Neural crest cell (in vitro differentiated cells): ENCODE results near the gene SLIT2. TPM values are rescaled to one million over a fixed set of nuclear protein-coding genes. Genes with fewer than 3 reads are reported as not detected.

Source experiments
- DNase-seq: peaks from one replicate; pipeline ENCODE4 v3.0.0; 2021; ENCODE audit warnings: low read depth, mixed read lengths, low spot score
- H3K27ac Mint-ChIP-seq: one replicate; pipeline ENCODE4 v1.8.0; 2021; ENCODE audit warnings: mild to moderate bottlenecking, mixed read lengths; ENCODE audit not compliant: unreplicated experiment
- H3K27me3 Mint-ChIP-seq: 2 replicates; pipeline ENCODE4 v1.8.0; 2021; ENCODE audit warnings: low read depth, mild to moderate bottlenecking, mixed read lengths
- H3K36me3 Mint-ChIP-seq: 2 replicates; pipeline ENCODE4 v1.8.0; 2021; ENCODE audit warnings: low read depth, mild to moderate bottlenecking, mixed read lengths
- H3K4me1 Mint-ChIP-seq: 2 replicates; pipeline ENCODE4 v1.8.0; 2021; ENCODE audit warnings: mixed read lengths
- H3K4me3 Mint-ChIP-seq: one replicate; pipeline ENCODE4 v1.8.0; 2021; ENCODE audit warnings: mild to moderate bottlenecking, mixed read lengths
- H3K9me3 Mint-ChIP-seq: 2 replicates; pipeline ENCODE4 v1.8.0; 2021; ENCODE audit warnings: mixed read lengths
- long read RNA-seq: library from polyadenylated mRNA; unstranded; transcript quantifications from one replicate; pipeline ENCODE4 v2.0.0, GENCODE V29; 2020
- total RNA-seq: library from RNA; stranded (reverse); gene quantifications from 2 replicates; pipeline ENCODE4 v1.2.1, GENCODE V29; 2021
- TF ChIP-seq, protein P1 (sequence below): fragments of 200-600 bp; sonication (generic); conservative IDR thresholded peaks from 2 replicates; pipeline ENCODE4 v1.5.0; 2021; ENCODE audit warnings: antibody characterized with exemption, mild to moderate bottlenecking

The SLIT2 gene, protein sequence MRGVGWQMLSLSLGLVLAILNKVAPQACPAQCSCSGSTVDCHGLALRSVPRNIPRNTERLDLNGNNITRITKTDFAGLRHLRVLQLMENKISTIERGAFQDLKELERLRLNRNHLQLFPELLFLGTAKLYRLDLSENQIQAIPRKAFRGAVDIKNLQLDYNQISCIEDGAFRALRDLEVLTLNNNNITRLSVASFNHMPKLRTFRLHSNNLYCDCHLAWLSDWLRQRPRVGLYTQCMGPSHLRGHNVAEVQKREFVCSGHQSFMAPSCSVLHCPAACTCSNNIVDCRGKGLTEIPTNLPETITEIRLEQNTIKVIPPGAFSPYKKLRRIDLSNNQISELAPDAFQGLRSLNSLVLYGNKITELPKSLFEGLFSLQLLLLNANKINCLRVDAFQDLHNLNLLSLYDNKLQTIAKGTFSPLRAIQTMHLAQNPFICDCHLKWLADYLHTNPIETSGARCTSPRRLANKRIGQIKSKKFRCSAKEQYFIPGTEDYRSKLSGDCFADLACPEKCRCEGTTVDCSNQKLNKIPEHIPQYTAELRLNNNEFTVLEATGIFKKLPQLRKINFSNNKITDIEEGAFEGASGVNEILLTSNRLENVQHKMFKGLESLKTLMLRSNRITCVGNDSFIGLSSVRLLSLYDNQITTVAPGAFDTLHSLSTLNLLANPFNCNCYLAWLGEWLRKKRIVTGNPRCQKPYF (N-terminal part only)
- 21.8 and 22.1 TPM in 2 replicates for total RNA-seq
- long read RNA-seq, partial matches to known transcripts, result 3 of 4 reads
- long read RNA-seq, other reads (novel, unspliced or antisense), result 1 of 4 reads

DNA sequence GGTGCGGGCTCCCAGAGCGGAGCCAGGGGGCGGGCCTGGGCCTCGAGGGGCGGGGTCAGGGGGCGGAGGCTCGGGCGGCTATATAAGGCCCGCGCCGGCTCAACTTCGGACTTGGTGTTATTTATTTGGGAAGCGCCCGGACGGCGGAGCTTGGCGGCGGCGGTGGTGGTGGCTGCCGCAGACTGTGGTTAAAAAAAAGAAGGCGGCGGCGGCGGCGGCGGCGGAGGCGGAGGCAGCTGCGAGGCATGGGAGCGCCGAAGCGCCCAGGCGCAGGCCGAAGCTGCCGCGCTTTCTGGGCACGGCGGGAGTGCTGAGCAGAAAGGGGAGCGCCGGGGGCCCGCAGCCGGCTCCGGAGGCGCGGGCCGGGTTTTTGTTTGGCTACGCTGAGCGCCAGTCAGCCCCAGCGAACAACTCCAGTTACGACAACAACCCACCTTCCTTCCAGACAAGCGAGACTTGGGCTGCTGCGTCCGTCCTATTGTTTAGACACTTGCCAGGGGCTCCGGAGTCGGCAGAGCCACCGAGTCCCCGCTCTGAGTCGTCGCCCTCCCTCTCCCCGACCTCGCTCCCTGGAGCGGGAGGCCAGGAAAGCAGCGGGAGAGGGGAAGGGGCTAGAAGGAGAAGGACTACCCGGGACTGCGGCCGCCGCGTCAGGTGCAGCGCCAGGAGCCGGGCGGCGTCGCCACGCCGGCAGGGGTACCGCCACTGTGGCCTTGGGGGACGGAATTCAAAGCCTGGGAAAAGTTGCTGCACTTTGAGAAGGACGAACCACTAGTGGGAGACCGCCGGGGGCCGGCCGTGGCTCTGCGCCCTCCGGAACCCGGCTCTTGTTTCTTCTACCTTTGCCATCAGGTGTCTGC lies at the start of gene SLIT2:
TSS of gene SLIT2 (plus strand) at position 110 of the 860 bp plus-strand sequence. CDS start 1,911 bp downstream, outside the sequence.
- Mint-ChIP-seq H3K4me3 (peak within 1 kb of the TSS; percentile 93), H3K36me3 (no peaks in the 10 kb centered on the region), H3K27me3 (peaks cover 58% of the 10 kb centered on the region), H3K27ac (no peak within 1 kb of the TSS), H3K4me1 (peaks cover 49% of the 10 kb centered on the region), H3K9me3 (no peaks in the 10 kb centered on the region)
- TF ChIP-seq, protein P1, sequence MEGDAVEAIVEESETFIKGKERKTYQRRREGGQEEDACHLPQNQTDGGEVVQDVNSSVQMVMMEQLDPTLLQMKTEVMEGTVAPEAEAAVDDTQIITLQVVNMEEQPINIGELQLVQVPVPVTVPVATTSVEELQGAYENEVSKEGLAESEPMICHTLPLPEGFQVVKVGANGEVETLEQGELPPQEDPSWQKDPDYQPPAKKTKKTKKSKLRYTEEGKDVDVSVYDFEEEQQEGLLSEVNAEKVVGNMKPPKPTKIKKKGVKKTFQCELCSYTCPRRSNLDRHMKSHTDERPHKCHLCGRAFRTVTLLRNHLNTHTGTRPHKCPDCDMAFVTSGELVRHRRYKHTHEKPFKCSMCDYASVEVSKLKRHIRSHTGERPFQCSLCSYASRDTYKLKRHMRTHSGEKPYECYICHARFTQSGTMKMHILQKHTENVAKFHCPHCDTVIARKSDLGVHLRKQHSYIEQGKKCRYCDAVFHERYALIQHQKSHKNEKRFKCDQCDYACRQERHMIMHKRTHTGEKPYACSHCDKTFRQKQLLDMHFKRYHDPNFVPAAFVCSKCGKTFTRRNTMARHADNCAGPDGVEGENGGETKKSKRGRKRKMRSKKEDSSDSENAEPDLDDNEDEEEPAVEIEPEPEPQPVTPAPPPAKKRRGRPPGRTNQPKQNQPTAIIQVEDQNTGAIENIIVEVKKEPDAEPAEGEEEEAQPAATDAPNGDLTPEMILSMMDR, result no peak
- peak; percentile 78 for DNase-seq

DNA sequence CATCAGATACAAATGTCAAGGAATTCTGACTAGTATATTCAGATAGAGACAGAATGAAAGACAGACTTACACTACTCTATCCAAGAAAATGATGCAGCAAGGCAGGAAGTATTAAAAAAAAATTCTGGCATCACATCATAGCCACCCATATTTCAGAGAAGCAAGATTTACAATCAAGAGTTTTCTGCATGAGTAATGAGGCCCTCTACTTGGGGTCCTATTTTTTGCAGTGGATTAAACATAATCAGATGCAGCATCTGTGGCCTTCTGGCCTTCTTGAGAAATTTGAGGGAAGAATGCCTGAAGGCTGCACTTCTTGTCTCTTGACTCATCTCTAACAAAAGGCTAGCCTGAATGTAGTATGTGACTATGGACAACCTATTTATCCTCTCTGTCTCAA lies 48.2 kb upstream of the SLIT2 start:
- Mint-ChIP-seq H3K4me1 (peaks cover 10% of the 10 kb centered on the region), H3K4me3 (no peak overlapping the region), H3K36me3 (no peaks in the 10 kb centered on the region)

DNA sequence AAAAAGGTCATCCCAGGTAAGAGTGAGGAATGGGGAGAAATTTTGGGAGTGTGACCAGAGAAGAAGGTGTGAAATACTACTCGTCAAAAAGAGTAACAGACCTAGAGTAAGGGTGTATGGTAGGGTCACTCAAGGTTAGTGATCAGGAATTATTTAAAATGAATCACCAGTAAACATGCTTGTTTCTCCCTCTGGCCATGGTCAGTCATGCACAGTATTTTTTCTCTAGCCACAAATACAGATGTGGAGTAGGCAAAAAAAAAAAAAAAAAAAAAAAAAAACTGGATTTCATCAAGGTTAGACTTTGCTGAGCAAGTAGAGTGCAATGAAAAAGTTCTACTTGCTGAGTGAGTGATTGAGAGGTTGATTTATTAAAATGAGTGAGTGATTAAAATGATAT lies 34.2 kb upstream of the SLIT2 start:
- Mint-ChIP-seq H3K4me3 (no peak overlapping the region), H3K27me3 (no peaks in the 10 kb centered on the region), H3K36me3 (no peaks in the 10 kb centered on the region), H3K9me3 (peaks cover 6% of the 10 kb centered on the region), H3K4me1 (no peaks in the 10 kb centered on the region), H3K27ac (no peak overlapping the region)
- no peak for DNase-seq
- TF ChIP-seq, protein P1, result no peak

More for the DNA sequence above, 48.2 kb upstream of the SLIT2 start:
- H3K27me3 Mint-ChIP-seq, result no peaks in the 10 kb centered on the region
- TF ChIP-seq, protein P1, result no peak
- no peak overlapping the region for H3K27ac Mint-ChIP-seq
- no peaks in the 10 kb centered on the region for H3K9me3 Mint-ChIP-seq
- no peak for DNase-seq

DNA sequence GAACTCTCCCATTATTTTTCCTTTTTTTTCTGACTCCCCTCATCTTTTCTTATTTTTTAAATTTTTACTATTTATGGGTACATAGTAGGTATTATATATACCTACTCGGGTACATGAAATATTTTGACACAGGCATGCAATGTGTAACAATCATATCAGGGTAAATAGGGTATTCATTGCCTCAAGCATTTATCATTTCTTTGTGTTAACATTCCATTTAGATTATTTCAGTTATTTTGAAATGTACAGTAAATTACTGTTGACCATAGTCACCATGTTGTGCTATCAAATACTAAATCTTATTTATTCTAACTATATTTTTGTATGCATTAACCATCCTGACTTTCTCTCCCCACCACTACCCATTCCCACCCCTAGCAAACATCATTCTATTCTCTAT lies 33.8 kb upstream of the SLIT2 start:
- H3K27me3 Mint-ChIP-seq, result no peaks in the 10 kb centered on the region
- TF ChIP-seq, protein P1, result no peak

DNA sequence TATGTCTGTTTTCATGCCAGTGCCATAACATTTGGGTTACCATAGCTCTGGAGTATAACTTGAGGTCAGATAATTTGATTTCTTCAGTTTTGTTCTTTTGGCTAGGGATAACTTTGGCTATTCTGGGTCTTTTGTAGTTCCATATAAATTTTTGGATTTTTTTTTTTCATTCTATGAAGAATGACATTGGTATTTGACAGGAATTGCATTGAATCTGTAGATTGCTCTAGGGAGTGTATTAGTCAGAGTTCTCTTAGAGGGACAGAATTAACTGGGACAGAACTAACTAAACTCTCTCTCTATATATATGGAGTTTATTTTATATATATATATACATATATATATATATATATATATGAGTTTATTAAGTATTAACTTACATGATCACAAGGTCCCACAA lies 32.2 kb upstream of the SLIT2 start:
- H3K4me1 Mint-ChIP-seq, result no peaks in the 10 kb centered on the region
- H3K9me3 Mint-ChIP-seq, result peaks cover 14% of the 10 kb centered on the region
- H3K27ac Mint-ChIP-seq, result no peak overlapping the region
- H3K4me3 Mint-ChIP-seq, result no peak overlapping the region
- TF ChIP-seq, protein P1, result no peak
- no peaks in the 10 kb centered on the region for H3K36me3 Mint-ChIP-seq
- H3K27me3 Mint-ChIP-seq, result no peaks in the 10 kb centered on the region
- no peak for DNase-seq

More for the DNA sequence above, 33.8 kb upstream of the SLIT2 start:
- no peaks in the 10 kb centered on the region for H3K4me1 Mint-ChIP-seq
- no peaks in the 10 kb centered on the region for H3K36me3 Mint-ChIP-seq
- H3K9me3 Mint-ChIP-seq, result peaks cover 6% of the 10 kb centered on the region
- no peak overlapping the region for H3K27ac Mint-ChIP-seq
- H3K4me3 Mint-ChIP-seq, result no peak overlapping the region
- DNase-seq, result no peak
